ENCODE results near the gene CPB2.

The CPB2 gene

GRCh38 chr13:46103037-46103436, 1.8 kb downstream of the CPB2 start:
- no peak for DNase-seq (ENCODE audit: low spot score)
- in situ Hi-C loops (cut with MboI; ENCODE audit: low sequenced_read_pairs, unreplicated experiment), result loop anchor here (25.0 kb wide), 1 partner anchor 291 kb away; no protein-coding TSS in a partner anchor
- no peak for TF ChIP-seq CTCF (IDR thresholded peaks at IDR 0.05; ENCODE audit: borderline replicate concordance, control extremely low read depth, extremely low read depth, insufficient read depth, missing control alignments)

GRCh38 chr13:46102255-46102605, 2.6 kb downstream of the CPB2 start:
- TF ChIP-seq CTCF (IDR thresholded peaks at IDR 0.05; ENCODE audit: borderline replicate concordance, control extremely low read depth, extremely low read depth, insufficient read depth, missing control alignments), result no peak
- in situ Hi-C loops (cut with MboI; ENCODE audit: low sequenced_read_pairs, unreplicated experiment), result loop anchor here (25.0 kb wide), 1 partner anchor 290 kb away; no protein-coding TSS in a partner anchor
- no peak for DNase-seq (ENCODE audit: low spot score)

GRCh38 chr13:46101484-46102254, 3.2 kb downstream of the CPB2 start:
- no peak for DNase-seq (ENCODE audit: low spot score)
- in situ Hi-C loops (cut with MboI; ENCODE audit: low sequenced_read_pairs, unreplicated experiment), result loop anchor here (25.0 kb wide), 1 partner anchor 289 kb away; no protein-coding TSS in a partner anchor
- no peak for TF ChIP-seq CTCF (IDR thresholded peaks at IDR 0.05; ENCODE audit: borderline replicate concordance, control extremely low read depth, extremely low read depth, insufficient read depth, missing control alignments)

- in situ Hi-C loops (cut with MboI; ENCODE audit: low sequenced_read_pairs, unreplicated experiment), result loop anchor here (25.0 kb wide), 1 partner anchor 289 kb away; no protein-coding TSS in a partner anchor
- no peak for DNase-seq (ENCODE audit: low spot score)
- TF ChIP-seq CTCF (IDR thresholded peaks at IDR 0.05; ENCODE audit: borderline replicate concordance, control extremely low read depth, extremely low read depth, insufficient read depth, missing control alignments), result no peak
These were observed 3.8 kb downstream of the CPB2 start for GRCh38 chr13:46101002-46101401.

GRCh38 chr13:46100191-46100815, 4.5 kb downstream of the CPB2 start:
- peak; percentile 50 for DNase-seq (ENCODE audit: low spot score)
- in situ Hi-C loops (cut with MboI; ENCODE audit: low sequenced_read_pairs, unreplicated experiment), result loop anchor here (25.0 kb wide), 1 partner anchor 288 kb away; no protein-coding TSS in a partner anchor
- TF ChIP-seq CTCF (IDR thresholded peaks at IDR 0.05; ENCODE audit: borderline replicate concordance, control extremely low read depth, extremely low read depth, insufficient read depth, missing control alignments), result no peak

- no peak for DNase-seq (ENCODE audit: low spot score)
- in situ Hi-C loops (cut with MboI; ENCODE audit: low sequenced_read_pairs, unreplicated experiment), result no loop called here
- no peak for TF ChIP-seq CTCF (IDR thresholded peaks at IDR 0.05; ENCODE audit: borderline replicate concordance, control extremely low read depth, extremely low read depth, insufficient read depth, missing control alignments)
These were observed 7.2 kb downstream of the CPB2 start for GRCh38 chr13:46097663-46098062.
